ENCODE data around the gene CYSLTR2. TPM values are rescaled to one million over a fixed set of nuclear protein-coding genes. Genes with fewer than 3 reads are reported as not detected.

The CYSLTR2 gene, protein sequence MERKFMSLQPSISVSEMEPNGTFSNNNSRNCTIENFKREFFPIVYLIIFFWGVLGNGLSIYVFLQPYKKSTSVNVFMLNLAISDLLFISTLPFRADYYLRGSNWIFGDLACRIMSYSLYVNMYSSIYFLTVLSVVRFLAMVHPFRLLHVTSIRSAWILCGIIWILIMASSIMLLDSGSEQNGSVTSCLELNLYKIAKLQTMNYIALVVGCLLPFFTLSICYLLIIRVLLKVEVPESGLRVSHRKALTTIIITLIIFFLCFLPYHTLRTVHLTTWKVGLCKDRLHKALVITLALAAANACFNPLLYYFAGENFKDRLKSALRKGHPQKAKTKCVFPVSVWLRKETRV
- not detected in 2 replicates for total RNA-seq (2022)
- Bru-seq, nascent RNA, result percentile 2 among the genes with signal in this experiment
- percentile 2 among the genes with signal in this experiment for BruChase-seq, experiment 1, labeled RNA remaining after a 6-hour chase
- percentile 5 among the genes with signal in this experiment for BruChase-seq, experiment 2, labeled RNA remaining after a 2-hour chase
- long read RNA-seq, result 0 reads

DNA sequence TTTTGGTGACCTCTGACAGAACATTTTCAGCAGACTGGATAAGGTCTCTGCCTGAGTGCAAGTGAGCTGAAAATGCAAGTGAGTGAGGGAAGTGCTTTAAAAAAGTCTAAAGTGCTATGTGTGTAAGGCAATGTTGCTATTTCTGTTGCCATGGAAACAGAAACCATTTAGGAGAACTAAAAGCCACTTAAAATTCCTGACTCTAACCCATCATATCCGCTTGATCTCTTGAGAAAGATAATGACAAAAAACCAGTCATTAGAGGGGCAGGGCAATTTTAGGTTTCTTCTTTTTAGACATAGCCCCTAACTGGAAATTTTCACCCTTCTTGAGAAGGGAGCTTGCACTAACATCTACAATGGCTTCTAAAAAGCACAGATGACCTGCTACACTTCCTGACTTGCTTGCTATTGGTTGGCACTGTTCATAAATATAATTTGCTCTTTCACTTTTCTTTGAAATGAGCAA, at the start of gene CYSLTR2:
CYSLTR2 (plus strand) TSS at position 458 of the 468 bp plus-strand sequence. CDS start 52,889 bp downstream, outside the sequence.
- CTCF ChIA-PET, result no interaction called here
- no peak for DNase-seq
- no peak for TF ChIP-seq CTCF (IDR thresholded peaks at IDR 0.05; ENCODE audit: unreplicated experiment)
- intact Hi-C loops (cut with micrococcal nuclease; ENCODE audit: unreplicated experiment), result loop anchor here (5.0 kb wide), 1 partner anchor 114 kb away; no protein-coding TSS in a partner anchor
- Mint-ChIP-seq H3K4me1 (ENCODE audit: low read depth, unreplicated experiment) (peaks cover 24% of the 10 kb centered on the region), H3K27ac (ENCODE audit: unreplicated experiment) (no peak within 1 kb of the TSS), H3K27me3 (ENCODE audit: unreplicated experiment) (no peaks in the 10 kb centered on the region), H3K36me3 (ENCODE audit: insufficient read depth, unreplicated experiment) (no peaks in the 10 kb centered on the region), H3K9me3 (ENCODE audit: low read depth, unreplicated experiment) (no peaks in the 10 kb centered on the region), H3K4me3 (ENCODE audit: low read depth, unreplicated experiment) (no peak within 1 kb of the TSS)
- no TSS peak for BruUV-seq (replicated peaks)

- no TSS peak for BruUV-seq (replicated peaks)
- no peak for TF ChIP-seq CTCF (IDR thresholded peaks at IDR 0.05; ENCODE audit: unreplicated experiment)
- Mint-ChIP-seq H3K9me3 (ENCODE audit: low read depth, unreplicated experiment) (no peaks in the 10 kb centered on the region), H3K36me3 (ENCODE audit: insufficient read depth, unreplicated experiment) (no peaks in the 10 kb centered on the region), H3K4me3 (ENCODE audit: low read depth, unreplicated experiment) (no peak overlapping the region), H3K4me1 (ENCODE audit: low read depth, unreplicated experiment) (no peaks in the 10 kb centered on the region), H3K27me3 (ENCODE audit: unreplicated experiment) (no peaks in the 10 kb centered on the region), H3K27ac (ENCODE audit: unreplicated experiment) (no peak overlapping the region)
- intact Hi-C loops (cut with micrococcal nuclease; ENCODE audit: unreplicated experiment), result no loop called here
- CTCF ChIA-PET, result no interaction called here
- DNase-seq, result no peak
Measured at GRCh38 chr13:48615049-48615448, 38.7 kb upstream of the CYSLTR2 start.

GRCh38 chr13:48618937-48619336, 34.8 kb upstream of the CYSLTR2 start:
- intact Hi-C loops (cut with micrococcal nuclease; ENCODE audit: unreplicated experiment), result no loop called here
- CTCF ChIA-PET, result no interaction called here
- Mint-ChIP-seq H3K9me3 (ENCODE audit: low read depth, unreplicated experiment) (peaks cover 2% of the 10 kb centered on the region), H3K27me3 (ENCODE audit: unreplicated experiment) (no peaks in the 10 kb centered on the region), H3K36me3 (ENCODE audit: insufficient read depth, unreplicated experiment) (no peaks in the 10 kb centered on the region), H3K27ac (ENCODE audit: unreplicated experiment) (no peak overlapping the region), H3K4me3 (ENCODE audit: low read depth, unreplicated experiment) (no peak overlapping the region), H3K4me1 (ENCODE audit: low read depth, unreplicated experiment) (no peaks in the 10 kb centered on the region)
- no peak for TF ChIP-seq CTCF (IDR thresholded peaks at IDR 0.05; ENCODE audit: unreplicated experiment)
- no TSS peak for BruUV-seq (replicated peaks)
- DNase-seq, result no peak

DNA sequence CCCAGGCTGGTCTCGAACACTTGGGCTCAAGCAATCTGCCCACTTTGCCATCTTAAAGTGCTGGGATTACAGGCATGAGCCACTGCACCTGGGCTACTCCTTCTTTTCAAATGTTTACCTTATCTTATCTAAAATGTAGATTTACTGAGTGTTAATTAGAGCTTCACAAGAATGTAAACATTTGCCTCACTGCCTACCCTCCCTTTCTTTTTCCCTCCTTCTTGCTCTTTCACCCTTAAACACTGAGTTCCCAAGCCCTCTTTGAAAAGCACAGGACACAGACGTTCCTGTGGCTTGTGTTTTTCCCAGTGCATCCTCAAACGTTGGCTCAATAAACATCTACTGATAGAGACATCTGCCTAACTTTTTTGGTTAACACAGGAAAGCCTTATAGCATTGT, 32.7 kb upstream of the CYSLTR2 start:
- CTCF ChIA-PET, result no interaction called here
- no TSS peak for BruUV-seq (replicated peaks)
- Mint-ChIP-seq H3K27me3 (ENCODE audit: unreplicated experiment) (no peaks in the 10 kb centered on the region), H3K9me3 (ENCODE audit: low read depth, unreplicated experiment) (peaks cover 2% of the 10 kb centered on the region), H3K36me3 (ENCODE audit: insufficient read depth, unreplicated experiment) (no peaks in the 10 kb centered on the region), H3K4me1 (ENCODE audit: low read depth, unreplicated experiment) (peaks cover 11% of the 10 kb centered on the region), H3K27ac (ENCODE audit: unreplicated experiment) (no peak overlapping the region), H3K4me3 (ENCODE audit: low read depth, unreplicated experiment) (no peak overlapping the region)
- intact Hi-C loops (cut with micrococcal nuclease; ENCODE audit: unreplicated experiment), result no loop called here
- DNase-seq, result no peak
- no peak for TF ChIP-seq CTCF (IDR thresholded peaks at IDR 0.05; ENCODE audit: unreplicated experiment)

Data from Calu3 (cell line).